Activated T-cell treated with anti-CD3 and anti-CD28 coated beads, Interleukin-2, amount 50 U/mL, for 4 hours (primary cell): Measurements from ENCODE around the gene BPGM. TPM values are rescaled to one million over a fixed set of nuclear protein-coding genes. Genes with fewer than 3 reads are reported as not detected.
A peak's percentile ranks its signal among the peaks of the same experiment; 100 is the strongest.

Experiments
- ATAC-seq, 2 donors: fragments of 200-7000 bp; cut with Tn5 transposase; one replicate each; pipeline ENCODE4 v1.10.0; 2021
- DNase-seq: peaks from one replicate; pipeline ENCODE4 v3.0.0-alpha.2; 2020
- H3K27me3 Mint-ChIP-seq: one replicate; pipeline ENCODE4 v1.8.0; 2021; ENCODE audit warnings: low read depth, mixed read lengths
- H3K36me3 Mint-ChIP-seq: one replicate; pipeline ENCODE4 v1.8.0; 2022; ENCODE audit warnings: mixed read lengths; ENCODE audit not compliant: insufficient read depth
- H3K4me1 Mint-ChIP-seq: one replicate; pipeline ENCODE4 v1.8.0; 2021; ENCODE audit warnings: low read depth, mixed read lengths
- H3K4me3 Mint-ChIP-seq: one replicate; pipeline ENCODE4 v1.8.0; 2021; ENCODE audit warnings: mild to moderate bottlenecking, moderate library complexity, mixed read lengths
- H3K9me3 Mint-ChIP-seq: one replicate; pipeline ENCODE4 v1.8.0; 2021; ENCODE audit warnings: mixed read lengths
- total RNA-seq, 3 donors: library from RNA; stranded (reverse); gene quantifications; one replicate each; pipeline ENCODE4 v1.2.1, GENCODE V29; 2021

BPGM gene
- 10 to 100 TPM; 12.5 to 14.7 (median 13.4) TPM for total RNA-seq

GRCh38 chr7:134646425-134647305 lies at the start of gene BPGM:
BPGM (plus strand) TSS chr7:134646853; CDS start chr7:134661508, 14,655 bp downstream.
- H3K36me3 Mint-ChIP-seq = peaks cover 9% of the 10 kb centered on the region

GRCh38 chr7:134599371-134599770 lies 47.3 kb upstream of the BPGM start:
- no peak for DNase-seq
- H3K36me3 Mint-ChIP-seq = no peaks in the 10 kb centered on the region
- ATAC-seq = no peak

More at GRCh38 chr7:134646425-134647305, at the start of gene BPGM:
- peaks cover 27% of the 10 kb centered on the region for H3K4me1 Mint-ChIP-seq
- peaks cover 6% of the 10 kb centered on the region for H3K9me3 Mint-ChIP-seq
- no peaks in the 10 kb centered on the region for H3K27me3 Mint-ChIP-seq
- ATAC-seq (peak; percentile 98), DNase-seq (peak; percentile 94)
- H3K4me3 Mint-ChIP-seq = no peak within 1 kb of the TSS

GRCh38 chr7:134601459-134601858 lies 45.2 kb upstream of the BPGM start:
- Mint-ChIP-seq H3K27me3 (peaks cover 13% of the 10 kb centered on the region), H3K36me3 (no peaks in the 10 kb centered on the region), H3K9me3 (no peaks in the 10 kb centered on the region), H3K4me3 (no peak overlapping the region), H3K4me1 (peaks cover 1% of the 10 kb centered on the region)
- ATAC-seq (no peak), DNase-seq (no peak)

More at GRCh38 chr7:134599371-134599770, 47.3 kb upstream of the BPGM start:
- Mint-ChIP-seq H3K4me1 (no peaks in the 10 kb centered on the region), H3K4me3 (no peak overlapping the region), H3K9me3 (no peaks in the 10 kb centered on the region), H3K27me3 (peaks cover 8% of the 10 kb centered on the region)

- peaks cover 19% of the 10 kb centered on the region for H3K27me3 Mint-ChIP-seq
- no peaks in the 10 kb centered on the region for H3K9me3 Mint-ChIP-seq
- H3K4me1 Mint-ChIP-seq = peaks cover 3% of the 10 kb centered on the region
- ATAC-seq (no peak), DNase-seq (no peak)
- no peaks in the 10 kb centered on the region for H3K36me3 Mint-ChIP-seq
- H3K4me3 Mint-ChIP-seq = no peak overlapping the region
Measured at GRCh38 chr7:134602881-134603451, 43.7 kb upstream of the BPGM start.

GRCh38 chr7:134605978-134606923 lies 40.4 kb upstream of the BPGM start:
- no peaks in the 10 kb centered on the region for H3K9me3 Mint-ChIP-seq
- H3K4me3 Mint-ChIP-seq = peak overlapping the region; percentile 55
- DNase-seq (peak; percentile 51), ATAC-seq (peak; percentile 91)
- peaks cover 3% of the 10 kb centered on the region for H3K4me1 Mint-ChIP-seq
- H3K36me3 Mint-ChIP-seq = no peaks in the 10 kb centered on the region
- H3K27me3 Mint-ChIP-seq = peaks cover 20% of the 10 kb centered on the region

- no peak for DNase-seq
- Mint-ChIP-seq H3K4me1 (peaks cover 5% of the 10 kb centered on the region), H3K27me3 (peaks cover 29% of the 10 kb centered on the region), H3K36me3 (no peaks in the 10 kb centered on the region), H3K4me3 (no peak overlapping the region), H3K9me3 (no peaks in the 10 kb centered on the region)
- no peak for ATAC-seq
Measured at GRCh38 chr7:134611611-134612151, 35.0 kb upstream of the BPGM start.

- Mint-ChIP-seq H3K4me3 (no peak overlapping the region), H3K9me3 (no peaks in the 10 kb centered on the region), H3K4me1 (peaks cover 5% of the 10 kb centered on the region), H3K36me3 (no peaks in the 10 kb centered on the region), H3K27me3 (peaks cover 27% of the 10 kb centered on the region)
- DNase-seq (no peak), ATAC-seq (no peak)
Measured at GRCh38 chr7:134612197-134612596, 34.5 kb upstream of the BPGM start.

GRCh38 chr7:134613623-134614347 lies 32.9 kb upstream of the BPGM start:
- no peak for DNase-seq

GRCh38 chr7:134616611-134617010 lies 30.0 kb upstream of the BPGM start:
- peaks cover 5% of the 10 kb centered on the region for H3K4me1 Mint-ChIP-seq
- no peaks in the 10 kb centered on the region for H3K36me3 Mint-ChIP-seq
- ATAC-seq (no peak), DNase-seq (no peak)
- H3K4me3 Mint-ChIP-seq = no peak overlapping the region
- peaks cover 29% of the 10 kb centered on the region for H3K27me3 Mint-ChIP-seq
- H3K9me3 Mint-ChIP-seq = no peaks in the 10 kb centered on the region

More at GRCh38 chr7:134613623-134614347, 32.9 kb upstream of the BPGM start:
- H3K4me3 Mint-ChIP-seq = no peak overlapping the region
- ATAC-seq = peak; percentile 60 to 78
- H3K9me3 Mint-ChIP-seq = no peaks in the 10 kb centered on the region
- peaks cover 28% of the 10 kb centered on the region for H3K27me3 Mint-ChIP-seq
- peaks cover 5% of the 10 kb centered on the region for H3K4me1 Mint-ChIP-seq
- no peaks in the 10 kb centered on the region for H3K36me3 Mint-ChIP-seq

GRCh38 chr7:134618756-134619530 lies 27.7 kb upstream of the BPGM start:
- H3K27me3 Mint-ChIP-seq = peaks cover 42% of the 10 kb centered on the region
- no peak for ATAC-seq

GRCh38 chr7:134619627-134620331 lies 26.9 kb upstream of the BPGM start:
- no peak for DNase-seq
- H3K4me1 Mint-ChIP-seq = no peaks in the 10 kb centered on the region
- no peaks in the 10 kb centered on the region for H3K9me3 Mint-ChIP-seq
- no peak for ATAC-seq
- H3K27me3 Mint-ChIP-seq = peaks cover 46% of the 10 kb centered on the region
- no peaks in the 10 kb centered on the region for H3K36me3 Mint-ChIP-seq
- no peak overlapping the region for H3K4me3 Mint-ChIP-seq

More at GRCh38 chr7:134618756-134619530, 27.7 kb upstream of the BPGM start:
- Mint-ChIP-seq H3K4me1 (peaks cover 3% of the 10 kb centered on the region), H3K4me3 (no peak overlapping the region), H3K36me3 (no peaks in the 10 kb centered on the region), H3K9me3 (no peaks in the 10 kb centered on the region)
- DNase-seq = no peak

- H3K36me3 Mint-ChIP-seq = no peaks in the 10 kb centered on the region
- no peak for ATAC-seq
- peaks cover 47% of the 10 kb centered on the region for H3K27me3 Mint-ChIP-seq
- DNase-seq = no peak
- no peaks in the 10 kb centered on the region for H3K4me1 Mint-ChIP-seq
- no peak overlapping the region for H3K4me3 Mint-ChIP-seq
- H3K9me3 Mint-ChIP-seq = no peaks in the 10 kb centered on the region
Measured at GRCh38 chr7:134622303-134622995, 24.2 kb upstream of the BPGM start.
